HG03439 (cell line): Measurements from ENCODE around the gene OCA2.
"Not testable (repeated sequence)": the region's sequence is repeated elsewhere in the genome, so short reads cannot be mapped to it uniquely, and the experiment has no call there.

ENCODE experiments used
- ATAC-seq: cut with Tn5 transposase; IDR thresholded peaks from one replicate; pipeline ENCODE4 v1.9.1; 2021; ENCODE audit warnings: mild to moderate bottlenecking, moderate library complexity; ENCODE audit not compliant: unreplicated experiment

OCA2 gene

DNA sequence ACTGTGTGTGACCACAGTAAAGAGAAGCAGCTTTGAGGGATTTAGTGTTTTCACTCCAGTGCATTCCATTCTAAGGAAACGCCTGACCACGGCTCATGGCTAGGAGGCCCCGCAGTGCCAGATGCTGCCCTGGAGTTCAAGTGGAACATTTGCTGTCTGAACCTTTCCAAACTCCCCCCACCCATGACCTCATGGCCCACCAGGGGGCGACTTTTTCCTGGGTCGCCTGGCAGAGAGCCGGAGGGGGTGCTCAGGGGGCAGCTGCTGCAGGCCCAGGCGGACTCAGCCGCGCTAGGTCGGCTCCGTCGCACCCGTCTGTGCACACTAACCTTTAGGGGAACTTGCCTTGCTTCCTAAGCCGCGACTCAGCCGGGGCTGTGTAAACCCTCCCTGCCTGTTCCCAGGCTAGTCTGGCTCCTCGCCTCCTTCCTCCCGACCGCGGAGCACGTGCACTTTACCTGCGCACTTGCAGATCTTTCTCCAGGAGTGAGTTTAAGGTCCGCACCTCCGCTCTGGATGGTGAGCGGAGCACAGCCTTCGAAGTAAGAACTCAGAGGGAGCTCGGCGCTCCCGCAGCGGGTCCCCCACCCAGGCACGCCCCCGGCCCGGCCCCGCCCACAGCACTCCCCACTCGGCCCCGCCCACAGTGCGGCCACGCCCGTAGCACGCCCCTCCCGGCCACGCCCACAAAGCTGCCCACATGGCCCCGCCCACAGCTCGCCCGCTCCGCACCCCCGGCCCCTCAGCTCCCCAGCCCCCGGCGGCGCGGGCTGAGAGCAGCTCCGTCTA, at the start of gene OCA2:
Gene OCA2 (minus strand): TSS at position 550 of the 789 bp plus-strand sequence. CDS start 17,441 bp downstream, outside the sequence.
- ATAC-seq, result no peak

DNA sequence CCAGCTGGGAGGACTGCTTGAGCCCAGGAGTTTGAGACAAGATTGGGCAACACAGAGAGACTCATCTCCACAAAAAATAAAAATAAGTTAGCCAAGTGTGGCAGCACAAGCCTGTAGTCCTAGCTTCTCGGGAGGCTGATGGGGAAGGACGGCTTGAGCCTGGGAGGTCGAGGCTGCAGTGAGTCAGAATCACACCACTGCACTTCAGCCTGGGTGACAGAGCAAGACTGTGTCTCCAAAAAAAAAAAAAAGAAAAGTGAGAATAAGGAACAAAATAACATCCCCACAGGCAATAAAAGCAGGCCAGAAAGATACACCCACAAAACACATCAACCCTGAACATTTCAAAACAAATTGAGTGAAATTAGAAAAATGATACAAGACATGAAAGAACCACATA, 48.7 kb upstream of the OCA2 start:
- no peak for ATAC-seq

DNA sequence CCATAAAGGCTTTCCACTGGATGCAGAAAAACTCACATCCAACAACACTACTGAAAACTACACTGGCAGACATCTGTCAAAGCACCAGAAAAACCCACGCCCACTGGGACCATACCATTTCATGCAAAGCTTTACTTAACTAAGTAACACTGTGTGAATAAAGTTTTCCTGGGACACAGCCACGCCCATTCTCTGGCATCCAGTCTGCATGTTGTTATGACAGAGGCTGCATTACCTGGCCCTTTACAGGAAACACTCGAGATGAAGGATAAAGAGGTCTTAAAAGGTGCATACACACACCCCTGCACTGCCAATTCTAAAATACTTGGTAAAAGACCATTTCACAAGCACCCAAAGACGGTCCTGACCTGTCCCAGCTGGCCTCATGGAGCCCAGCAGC, 46.3 kb upstream of the OCA2 start:
- ATAC-seq, result not testable (repeated sequence)

DNA sequence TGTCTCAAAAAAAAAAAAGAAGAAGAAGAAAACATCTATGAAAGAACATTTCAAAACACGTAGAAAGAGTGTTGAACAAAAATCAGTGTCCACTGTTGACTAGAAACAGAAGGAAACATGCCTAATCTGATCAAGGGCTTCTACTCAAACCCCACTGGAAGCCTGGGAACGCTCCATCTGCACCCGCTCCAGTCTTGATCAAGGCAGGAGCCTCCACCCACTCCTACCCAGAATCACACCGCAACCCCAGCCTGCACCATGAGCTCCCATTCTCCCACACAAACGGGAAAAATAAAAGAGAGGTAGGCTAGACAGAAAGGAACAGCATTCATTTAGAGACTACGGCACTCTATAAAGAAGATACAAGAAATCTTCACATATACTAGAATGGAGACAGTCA, 40.9 kb upstream of the OCA2 start:
- no peak for ATAC-seq

DNA sequence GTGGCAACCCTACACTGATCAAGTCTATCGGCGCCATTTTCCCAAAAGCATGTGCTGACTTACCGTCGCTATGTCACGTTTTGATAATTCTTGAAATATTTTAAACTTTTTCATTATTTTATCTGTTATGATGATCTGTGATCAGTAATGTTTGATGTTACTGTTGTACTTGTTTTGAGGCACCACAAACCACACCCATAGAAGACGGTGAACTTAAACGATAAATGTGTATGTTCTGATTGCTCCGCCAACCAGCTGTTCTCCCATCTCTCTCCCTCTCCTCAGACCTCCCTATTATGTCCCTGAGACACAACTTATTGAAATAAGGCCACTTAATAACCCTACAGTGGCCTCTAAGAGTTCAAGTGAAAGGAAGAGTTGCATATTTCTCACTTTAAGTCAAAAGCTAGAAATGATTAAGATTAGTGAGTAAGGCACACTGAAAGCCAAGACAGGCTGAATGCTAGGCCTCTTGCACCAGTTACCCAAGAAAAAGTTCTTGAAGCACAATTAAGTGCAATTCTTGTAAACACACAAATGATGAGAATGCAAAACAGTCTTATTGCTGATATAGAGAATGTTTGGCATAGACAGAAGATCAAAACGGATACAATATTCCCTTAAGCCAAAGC, 38.4 kb upstream of the OCA2 start:
- not testable (repeated sequence) for ATAC-seq

DNA sequence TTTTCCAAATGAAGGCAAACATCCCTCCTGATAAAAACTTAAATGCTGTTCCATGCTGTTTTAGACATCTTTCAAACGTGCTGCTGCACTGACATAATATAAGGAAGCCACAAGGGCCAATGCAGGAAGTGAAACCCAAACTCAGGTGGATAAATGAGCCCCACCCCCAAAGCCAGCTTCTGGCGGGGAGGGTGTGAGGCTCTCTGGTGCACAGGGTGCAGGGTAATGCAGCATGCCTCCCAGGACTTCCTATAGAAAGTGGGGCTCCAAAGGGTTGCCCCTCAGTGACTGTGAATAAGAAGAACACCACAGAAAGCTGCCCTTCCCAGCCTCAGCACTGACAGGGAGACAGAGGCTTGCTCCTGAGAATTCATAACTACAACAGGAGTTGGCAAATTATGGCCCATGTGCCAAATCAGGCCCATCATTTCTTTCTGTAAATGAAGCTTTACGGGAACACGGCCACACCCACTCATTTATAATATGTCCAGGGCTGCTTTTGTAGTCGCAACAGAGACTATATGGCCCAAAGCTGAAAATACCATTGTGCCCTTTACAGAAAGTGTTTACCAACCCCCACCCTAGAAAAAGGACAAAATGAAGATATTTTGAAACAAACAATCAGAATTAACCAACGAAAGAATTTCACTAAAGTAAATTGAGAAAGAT, 37.3 kb upstream of the OCA2 start:
- peak; percentile 58 for ATAC-seq

DNA sequence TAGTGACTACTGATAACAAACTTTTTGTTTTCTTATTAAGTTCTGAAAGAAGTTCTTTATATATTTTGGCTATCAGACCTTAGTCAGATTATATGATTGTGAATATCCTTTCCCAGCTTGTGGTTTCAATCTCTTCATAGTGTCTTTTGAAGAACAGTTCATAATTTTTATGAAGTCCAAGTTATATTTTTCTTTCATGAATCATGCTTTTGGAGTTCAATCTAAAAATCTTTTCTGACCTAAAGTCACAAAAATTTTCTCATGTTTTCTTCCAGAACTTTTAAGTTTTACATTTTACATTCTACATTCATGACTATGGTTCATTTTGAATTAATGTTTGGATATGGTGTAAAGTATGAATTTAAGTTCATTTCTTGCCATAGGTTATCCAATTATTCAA, 34.2 kb upstream of the OCA2 start:
- ATAC-seq, result no peak

DNA sequence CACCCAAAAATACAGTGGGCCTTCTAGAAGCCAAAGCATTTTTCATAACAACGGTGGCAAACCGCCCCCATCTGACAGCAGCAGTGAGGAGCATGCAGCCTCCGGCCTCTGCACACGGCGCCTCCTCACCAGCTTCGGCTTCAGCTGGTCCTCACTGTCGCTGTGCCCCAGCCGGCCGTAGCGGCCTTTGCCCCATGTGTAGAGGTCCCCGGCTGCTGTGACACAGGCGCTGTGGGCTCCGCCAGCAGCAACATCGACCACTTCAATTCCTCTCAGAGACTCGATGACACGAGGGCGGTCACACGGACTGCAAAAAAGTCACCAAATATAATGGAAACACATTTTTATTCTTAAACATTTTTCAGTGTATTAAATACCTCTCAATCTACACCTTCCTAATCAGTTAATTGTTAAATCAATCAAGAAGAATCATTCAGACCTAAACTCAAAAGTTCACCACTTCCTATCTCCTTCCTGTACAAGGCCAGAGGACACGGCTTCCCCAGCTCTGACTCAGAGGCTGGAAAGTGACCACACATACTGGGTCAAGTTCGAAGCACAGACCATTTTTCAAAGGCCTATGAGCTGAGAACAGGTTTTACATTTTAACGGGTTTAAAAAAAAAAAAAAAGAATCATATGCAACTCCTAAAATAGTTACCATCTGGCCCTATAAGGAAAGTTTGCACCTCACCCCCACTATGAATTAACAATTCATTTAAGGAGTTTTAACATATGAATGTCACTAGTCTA, 33.6 kb upstream of the OCA2 start:
- no peak for ATAC-seq

DNA sequence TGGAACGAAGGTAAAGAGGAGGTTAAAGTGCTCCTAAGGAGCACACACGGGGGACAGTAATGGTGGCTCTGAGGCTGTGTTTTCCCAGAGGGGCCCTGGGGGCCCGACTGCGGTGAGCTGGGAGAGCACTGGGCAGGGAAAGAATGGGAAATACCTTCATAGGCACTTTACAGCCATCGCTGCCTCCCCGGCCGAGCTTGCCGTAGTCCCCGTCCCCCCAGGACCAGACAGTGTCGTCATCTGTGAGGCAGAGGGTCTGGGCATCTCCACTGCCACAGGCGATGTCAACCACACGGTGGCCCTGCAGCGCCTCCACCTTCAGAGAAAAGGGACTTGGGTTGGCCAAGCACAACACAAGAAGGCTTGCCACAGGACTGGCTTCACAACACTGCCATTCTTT, 32.8 kb upstream of the OCA2 start:
- no peak for ATAC-seq

DNA sequence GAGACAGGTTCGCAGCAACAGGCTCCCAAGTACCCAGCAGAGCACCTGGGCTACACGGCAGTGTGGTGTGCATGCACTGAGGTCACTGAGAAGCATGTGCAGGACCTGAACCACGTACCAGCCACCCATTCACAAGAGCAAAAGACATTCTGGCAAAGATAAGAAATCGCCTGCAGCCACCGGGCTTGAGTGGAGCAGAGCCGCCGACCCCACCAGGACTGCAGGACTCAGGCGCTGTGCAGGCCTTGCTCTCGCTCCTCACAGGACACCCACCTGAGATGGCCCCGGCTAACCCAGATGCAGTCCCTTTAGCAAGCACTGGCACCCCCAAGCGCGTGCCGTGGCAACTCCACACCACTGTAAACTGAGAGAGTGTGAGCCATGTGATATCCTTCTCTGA, 32.3 kb upstream of the OCA2 start:
- ATAC-seq, result no peak

DNA sequence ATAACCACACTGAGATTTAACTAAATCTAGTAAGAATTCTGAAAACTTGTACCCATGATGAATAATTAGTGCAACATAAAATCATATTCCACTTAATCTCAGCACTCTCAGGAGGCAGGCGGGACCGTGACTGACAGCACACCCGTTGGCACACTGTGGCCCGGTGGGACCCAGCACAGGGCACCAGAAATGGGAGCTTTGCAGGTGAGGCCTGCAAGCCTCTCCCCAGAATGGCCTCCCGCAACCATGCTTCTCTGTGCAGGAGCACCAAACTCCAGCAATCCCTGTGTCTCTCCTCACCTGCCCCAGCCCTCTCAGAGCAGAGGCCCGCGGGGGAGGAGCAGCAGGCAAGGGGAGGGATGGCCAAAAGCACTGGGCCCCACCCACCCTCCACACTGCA, 31.5 kb upstream of the OCA2 start:
- ATAC-seq, result no peak

DNA sequence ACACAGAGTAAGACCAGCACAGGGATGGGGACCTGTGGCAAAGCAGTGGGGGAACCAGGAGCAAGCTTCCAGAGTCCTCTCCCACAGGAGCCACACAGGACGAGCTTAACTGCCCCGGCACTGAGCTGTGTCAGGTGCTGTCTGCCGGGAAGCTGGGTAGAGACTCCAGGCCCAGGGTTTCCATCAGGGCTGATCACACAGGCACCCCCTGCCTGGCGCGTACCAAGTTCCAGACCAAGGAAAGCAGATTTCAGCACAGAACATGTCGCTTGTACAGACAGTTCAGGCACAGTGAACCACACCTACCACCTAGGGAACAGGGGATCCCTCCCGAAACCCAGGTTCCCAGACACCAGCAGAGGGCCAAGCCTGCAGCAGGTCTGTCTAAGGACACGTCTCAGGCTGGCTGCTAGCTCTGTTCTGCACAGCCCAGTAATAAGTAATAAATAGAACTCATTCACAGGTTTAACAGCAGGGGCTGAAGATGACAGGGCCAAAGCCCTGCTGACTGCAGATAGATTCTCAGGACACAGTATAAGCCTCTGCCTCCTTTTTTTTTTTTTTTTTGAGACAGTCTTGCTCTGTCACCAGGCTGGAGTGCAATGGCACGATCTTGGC, 30.2 kb upstream of the OCA2 start:
- no peak for ATAC-seq

DNA sequence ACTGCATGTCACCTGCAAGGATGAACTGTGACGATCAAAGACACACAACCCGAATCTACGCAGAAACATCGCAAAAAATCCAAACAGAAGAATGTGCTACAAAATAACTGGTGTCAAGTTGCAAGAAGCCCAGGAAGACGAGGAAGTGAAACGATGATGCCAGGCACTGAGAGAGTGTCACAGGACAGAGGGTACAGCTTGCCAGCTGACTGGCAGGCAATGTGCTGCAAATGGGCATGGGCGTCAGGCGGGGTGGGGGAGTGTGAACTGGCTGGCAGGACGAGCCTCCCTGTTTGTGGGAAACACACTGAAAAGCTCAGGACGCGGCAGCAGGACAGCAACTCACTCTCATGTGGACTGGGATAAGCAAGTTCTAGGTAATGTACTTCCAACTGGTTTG, 28.9 kb upstream of the OCA2 start:
- no peak for ATAC-seq

DNA sequence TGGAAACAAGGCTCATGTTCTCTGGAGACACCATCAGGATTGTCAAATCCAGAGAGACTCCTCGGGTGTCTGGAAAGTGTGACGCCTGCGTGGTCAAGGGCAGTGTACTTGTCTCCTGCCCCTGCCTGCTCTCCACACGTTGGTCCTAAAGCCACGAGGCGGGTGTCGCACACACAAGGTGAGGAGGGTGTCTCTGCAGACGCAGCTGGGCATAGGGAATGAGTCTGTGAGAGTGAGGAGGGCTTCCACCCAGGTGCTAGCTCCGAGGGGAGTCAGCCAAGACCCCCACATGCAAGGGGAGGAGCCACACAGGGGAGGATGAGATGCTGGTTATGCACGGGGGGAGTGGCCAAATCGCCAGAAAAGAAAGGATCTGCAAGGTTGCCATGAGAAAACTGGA, 27.9 kb upstream of the OCA2 start:
- ATAC-seq, result no peak

DNA sequence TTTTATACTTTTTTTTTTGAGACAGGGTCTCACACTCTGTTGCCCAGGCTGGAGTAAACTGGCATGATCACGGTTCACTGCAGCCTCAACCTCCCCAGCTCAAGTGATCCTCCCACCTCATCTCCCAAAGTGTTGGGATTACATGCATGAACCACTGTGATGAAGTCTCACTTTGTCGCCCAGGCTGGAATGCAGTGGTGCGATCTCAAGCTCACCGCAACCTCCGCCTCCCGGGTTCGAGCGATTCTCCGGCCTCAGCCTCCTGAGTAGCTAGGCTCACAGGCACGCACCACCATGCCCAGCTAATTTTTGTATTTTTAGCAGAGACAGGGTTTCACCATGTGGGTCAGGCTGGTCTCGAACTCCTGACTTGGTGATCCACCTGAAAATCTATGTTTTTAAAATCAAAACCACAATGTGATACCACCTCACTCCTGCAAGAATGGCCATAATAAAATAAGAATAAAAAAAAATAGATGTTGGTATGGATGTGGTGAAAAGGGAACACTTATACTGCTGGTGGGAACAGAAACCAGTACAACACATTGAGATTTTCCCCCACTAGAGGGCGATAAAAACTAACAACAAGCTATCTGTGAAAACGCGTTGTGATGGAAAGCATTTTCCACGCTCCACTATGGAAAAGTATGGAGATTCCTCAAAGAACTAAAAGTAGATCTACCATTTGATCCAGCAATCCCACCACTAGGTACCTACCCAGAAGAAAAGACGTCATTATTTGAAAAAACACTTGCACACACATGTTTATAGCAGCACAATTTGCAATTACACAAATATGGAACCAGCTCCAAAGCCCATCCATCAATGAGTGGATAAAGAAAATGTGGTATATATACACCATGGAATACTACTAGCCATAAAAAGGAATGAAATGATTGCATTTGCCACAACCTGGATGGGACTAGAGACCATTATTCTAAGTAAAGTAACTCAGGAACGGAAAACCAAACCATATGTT, 26.8 kb upstream of the OCA2 start:
- ATAC-seq, result no peak

DNA sequence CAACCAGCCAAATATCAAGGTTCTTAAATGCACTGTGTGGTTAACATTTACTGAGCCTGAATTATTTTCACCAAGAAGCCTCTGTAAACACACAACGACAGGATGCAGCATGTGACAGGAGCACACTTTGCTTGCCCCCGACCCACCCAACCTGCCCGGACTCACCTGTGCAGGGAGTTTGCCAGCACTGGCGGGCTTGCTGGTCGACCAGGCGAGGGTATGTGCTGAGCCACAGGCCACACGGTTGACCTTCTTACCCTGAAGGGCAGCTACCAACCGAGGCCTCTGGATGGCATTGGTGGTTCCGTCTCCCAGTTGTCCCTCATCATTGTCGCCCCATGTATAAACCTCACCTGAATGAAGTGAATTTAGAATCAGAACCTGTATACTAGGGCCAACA, 25.7 kb upstream of the OCA2 start:
- ATAC-seq, result no peak

DNA sequence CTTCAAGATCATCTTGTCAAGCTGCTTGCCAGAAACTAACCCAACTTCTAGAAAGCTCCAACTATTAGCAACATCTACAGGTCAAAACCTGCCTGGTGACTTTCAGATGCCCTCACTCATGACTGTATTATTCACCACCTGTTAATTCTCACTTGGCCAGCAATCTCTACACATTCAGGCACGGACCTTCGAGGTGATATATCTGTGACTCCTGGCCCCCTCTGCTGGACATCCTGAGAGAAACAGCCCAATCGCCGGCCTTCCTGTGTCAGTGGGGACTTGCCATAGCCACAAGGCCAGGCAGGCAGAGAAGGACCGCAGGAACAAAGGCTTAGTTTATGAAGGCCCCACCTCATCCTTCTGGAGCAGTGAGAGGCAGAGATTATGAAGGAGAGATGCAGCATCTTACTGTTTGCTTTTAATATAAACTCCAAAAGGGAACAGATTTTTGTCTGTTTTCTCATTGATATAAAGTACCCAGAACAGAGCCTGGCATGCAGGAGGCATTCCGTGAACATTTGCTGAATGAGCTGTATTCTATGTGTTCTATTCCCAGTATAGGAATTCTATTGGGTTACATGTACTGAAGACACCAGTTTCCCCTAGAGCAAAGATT, 24.4 kb upstream of the OCA2 start:
- peak; percentile 57 for ATAC-seq

DNA sequence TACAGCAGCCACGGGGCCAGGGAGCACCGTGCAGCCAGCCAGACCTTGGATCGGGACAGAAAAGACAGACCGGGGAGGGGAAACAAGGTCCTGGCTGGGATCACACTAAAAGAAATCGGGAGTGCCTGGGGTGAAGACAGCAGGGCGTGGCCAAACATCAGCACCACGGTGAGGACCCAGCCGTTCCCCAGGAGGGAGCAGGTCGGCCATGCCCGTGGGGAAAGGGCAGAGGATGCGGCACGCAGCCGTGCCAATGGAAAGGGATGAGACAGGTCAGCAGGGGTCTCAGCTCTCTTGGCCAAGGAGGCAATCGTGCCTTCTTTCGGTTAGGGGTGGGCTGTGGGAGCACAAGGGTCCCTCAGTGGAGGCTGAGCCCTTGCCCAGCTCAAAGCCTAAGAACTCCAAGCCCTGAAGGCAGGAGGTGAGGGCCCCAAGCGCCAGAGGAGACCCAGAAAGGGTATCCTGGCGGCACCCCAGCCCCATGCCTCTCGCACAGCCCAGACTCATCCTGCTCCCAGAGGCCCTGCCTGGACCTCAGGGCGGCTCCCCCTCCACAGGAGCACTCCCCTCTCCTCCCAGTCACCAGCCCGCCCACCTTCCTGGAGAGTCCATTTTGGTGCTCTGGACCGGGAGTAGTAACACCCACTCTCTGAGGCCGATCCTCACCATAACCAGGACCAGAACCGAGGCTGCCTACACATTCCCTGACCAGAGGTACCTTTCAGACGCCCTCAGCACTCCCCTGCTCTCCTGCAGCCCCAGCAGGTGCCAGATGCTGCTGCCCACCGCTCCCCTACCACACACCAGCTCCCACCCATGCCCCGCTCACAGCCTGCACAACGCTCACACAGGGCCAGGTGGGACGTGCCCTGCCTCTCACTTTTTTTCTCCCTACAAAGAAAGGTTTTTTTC, 23.2 kb upstream of the OCA2 start:
- ATAC-seq, result no peak
